BLaER1 (cell line): ENCODE results near the gene CFAP74.

Source experiments
- H3K27ac ChIP-seq: shearing (Covaris generic); formaldehyde crosslinking; 2 replicates; pipeline ENCODE4 v1.8.1; 2022
- H3K27me3 ChIP-seq: shearing (Covaris generic); formaldehyde crosslinking; 2 replicates; pipeline ENCODE4 v1.8.1; 2022
- H3K36me3 ChIP-seq: shearing (Covaris generic); formaldehyde crosslinking; 2 replicates; pipeline ENCODE4 v1.8.1; 2022
- H3K4me1 ChIP-seq: shearing (Covaris generic); formaldehyde crosslinking; 2 replicates; pipeline ENCODE4 v1.8.1; 2022
- H3K4me2 ChIP-seq: shearing (Covaris generic); formaldehyde crosslinking; 2 replicates; pipeline ENCODE4 v1.8.1; 2022
- H3K4me3 ChIP-seq: shearing (Covaris generic); formaldehyde crosslinking; 2 replicates; pipeline ENCODE4 v1.8.1; 2022
- H3K9ac ChIP-seq: shearing (Covaris generic); formaldehyde crosslinking; 2 replicates; pipeline ENCODE4 v1.8.1; 2022
- H3K9me3 ChIP-seq: shearing (Covaris generic); formaldehyde crosslinking; 2 replicates; pipeline ENCODE4 v1.8.1; 2022
- H4K20me1 ChIP-seq: shearing (Covaris generic); formaldehyde crosslinking; 2 replicates; pipeline ENCODE4 v1.8.1; 2022
- Cebpa-rat ChIP-seq: shearing (Covaris generic); IDR thresholded peaks from 2 replicates; pipeline ENCODE4 v1.8.1; 2022

The CFAP74 gene

GRCh38 chr1:1920608-1921458, 82.8 kb downstream of the CFAP74 start:
- peak overlapping the region; percentile 86 for H3K4me2 ChIP-seq
- no peak overlapping the region for H3K4me3 ChIP-seq
- no peaks in the 10 kb centered on the region for H3K9me3 ChIP-seq
- peaks cover 78% of the 10 kb centered on the region for H3K4me1 ChIP-seq
- H3K27ac ChIP-seq, result peak overlapping the region; percentile 30; the same call in 1 of the 2 replicates
- H3K9ac ChIP-seq, result no peak overlapping the region
- 0 out of 2 replicates have a peak, but pooled peaks cover 7% of the 10 kb centered on the region for H3K27me3 ChIP-seq
- TF ChIP-seq Cebpa-rat, result no peak
- no peaks in the 10 kb centered on the region for H4K20me1 ChIP-seq
- H3K36me3 ChIP-seq, result no peaks in the 10 kb centered on the region

- Histone ChIP-seq H3K9ac (peak overlapping the region; percentile 53; the same call in 1 of the 2 replicates), H3K4me1 (peaks cover 71% of the 10 kb centered on the region), H3K9me3 (no peaks in the 10 kb centered on the region), H3K27me3 (0 out of 2 replicates have a peak, but pooled peaks cover 7% of the 10 kb centered on the region), H3K4me3 (peak overlapping the region; percentile 55), H4K20me1 (no peaks in the 10 kb centered on the region), H3K36me3 (no peaks in the 10 kb centered on the region), H3K4me2 (peak overlapping the region; percentile 86), H3K27ac (peak overlapping the region; percentile 61)
- TF ChIP-seq Cebpa-rat, result no peak
These were observed 83.5 kb downstream of the CFAP74 start for GRCh38 chr1:1920057-1920607.

GRCh38 chr1:1919304-1920056, 84.1 kb downstream of the CFAP74 start:
- Histone ChIP-seq H3K4me2 (peak overlapping the region; percentile 95), H3K9ac (peak overlapping the region; percentile 71; the same call in 1 of the 2 replicates), H3K4me3 (peak overlapping the region; percentile 75), H3K4me1 (peaks cover 71% of the 10 kb centered on the region), H3K36me3 (no peaks in the 10 kb centered on the region), H4K20me1 (no peaks in the 10 kb centered on the region), H3K9me3 (no peaks in the 10 kb centered on the region), H3K27ac (peak overlapping the region; percentile 61), H3K27me3 (0 out of 2 replicates have a peak, but pooled peaks cover 7% of the 10 kb centered on the region)
- no peak for TF ChIP-seq Cebpa-rat

GRCh38 chr1:1918901-1919303, 84.7 kb downstream of the CFAP74 start, which contains the start of gene TMEM52:
Gene TMEM52, minus strand, starts transcription at chr1:1919279. Its CDS starts 14 bp downstream, at chr1:1919265.
- no peaks in the 10 kb centered on the region for H3K36me3 ChIP-seq
- peak within 1 kb of the TSS; percentile 75 for H3K4me3 ChIP-seq
- H3K4me2 ChIP-seq, result peak within 1 kb of the TSS; percentile 95
- H3K27me3 ChIP-seq, result 0 out of 2 replicates have a peak, but pooled peaks cover 7% of the 10 kb centered on the region
- peak within 1 kb of the TSS; percentile 71 for H3K27ac ChIP-seq
- no peak for TF ChIP-seq Cebpa-rat
- peak within 1 kb of the TSS; percentile 71 for H3K9ac ChIP-seq
- no peaks in the 10 kb centered on the region for H4K20me1 ChIP-seq
- H3K4me1 ChIP-seq, result peaks cover 74% of the 10 kb centered on the region
- H3K9me3 ChIP-seq, result no peaks in the 10 kb centered on the region

GRCh38 chr1:1917995-1918900, 85.3 kb downstream of the CFAP74 start:
- H3K9ac ChIP-seq, result peak overlapping the region; percentile 71

GRCh38 chr1:1917304-1917976, 86.1 kb downstream of the CFAP74 start:
- H3K9me3 ChIP-seq, result no peaks in the 10 kb centered on the region
- H3K4me2 ChIP-seq, result peak overlapping the region; percentile 95
- H3K4me3 ChIP-seq, result no peak overlapping the region
- no peaks in the 10 kb centered on the region for H4K20me1 ChIP-seq
- H3K4me1 ChIP-seq, result peaks cover 66% of the 10 kb centered on the region
- H3K27me3 ChIP-seq, result 0 out of 2 replicates have a peak, but pooled peaks cover 7% of the 10 kb centered on the region
- no peak overlapping the region for H3K9ac ChIP-seq
- no peaks in the 10 kb centered on the region for H3K36me3 ChIP-seq
- TF ChIP-seq Cebpa-rat, result no peak
- H3K27ac ChIP-seq, result no peak overlapping the region

More at GRCh38 chr1:1917995-1918900, 85.3 kb downstream of the CFAP74 start:
- peak overlapping the region; percentile 95 for H3K4me2 ChIP-seq
- no peaks in the 10 kb centered on the region for H4K20me1 ChIP-seq
- no peaks in the 10 kb centered on the region for H3K9me3 ChIP-seq
- H3K4me3 ChIP-seq, result peak overlapping the region; percentile 75
- peak overlapping the region; percentile 71 for H3K27ac ChIP-seq
- no peak for TF ChIP-seq Cebpa-rat
- no peaks in the 10 kb centered on the region for H3K36me3 ChIP-seq
- H3K27me3 ChIP-seq, result 0 out of 2 replicates have a peak, but pooled peaks cover 7% of the 10 kb centered on the region
- peaks cover 73% of the 10 kb centered on the region for H3K4me1 ChIP-seq

- Histone ChIP-seq H3K27ac (no peak overlapping the region), H3K36me3 (no peaks in the 10 kb centered on the region), H3K4me2 (no peak overlapping the region), H3K27me3 (0 out of 2 replicates have a peak, but pooled peaks cover 7% of the 10 kb centered on the region), H3K9me3 (no peaks in the 10 kb centered on the region), H3K4me1 (peaks cover 60% of the 10 kb centered on the region), H4K20me1 (no peaks in the 10 kb centered on the region), H3K9ac (no peak overlapping the region), H3K4me3 (no peak overlapping the region)
- no peak for TF ChIP-seq Cebpa-rat
These were observed 86.7 kb downstream of the CFAP74 start for GRCh38 chr1:1916851-1917251.
